GM21737 (cell line): Measurements from ENCODE around the gene TMPRSS13.

ENCODE experiments used
- ATAC-seq: cut with Tn5 transposase; IDR thresholded peaks from one replicate; pipeline ENCODE4 v1.9.1; 2021; ENCODE audit warnings: mild to moderate bottlenecking, moderate library complexity; ENCODE audit not compliant: unreplicated experiment

The TMPRSS13 gene

GRCh38 chr11:117900720-117901440, 28.3 kb downstream of the TMPRSS13 start:
- ATAC-seq = no peak

- no peak for ATAC-seq
Measured at GRCh38 chr11:117900121-117900648, 29.0 kb downstream of the TMPRSS13 start.

DNA sequence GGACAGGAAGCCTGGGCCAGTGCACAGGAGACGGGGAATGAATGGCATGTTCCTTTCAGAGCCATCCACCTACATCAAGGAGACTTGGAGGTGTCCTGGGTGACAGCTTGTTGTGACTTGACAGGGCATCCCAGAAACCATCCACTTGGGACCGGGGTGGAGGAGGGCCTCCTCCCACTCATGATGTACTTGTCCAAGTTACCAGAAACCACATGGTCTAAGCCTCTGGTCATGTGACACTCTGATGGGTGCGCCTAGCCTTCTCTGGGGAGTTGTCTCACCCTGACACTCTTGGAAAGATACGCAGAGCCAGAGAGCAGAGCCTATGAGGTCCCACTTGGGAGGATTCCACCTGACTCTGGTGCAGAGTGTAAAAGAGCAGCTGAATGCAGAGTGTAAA, 31.1 kb downstream of the TMPRSS13 start:
- ATAC-seq = no peak

- no peak for ATAC-seq
Measured at GRCh38 chr11:117892651-117893050, 36.6 kb downstream of the TMPRSS13 start.

DNA sequence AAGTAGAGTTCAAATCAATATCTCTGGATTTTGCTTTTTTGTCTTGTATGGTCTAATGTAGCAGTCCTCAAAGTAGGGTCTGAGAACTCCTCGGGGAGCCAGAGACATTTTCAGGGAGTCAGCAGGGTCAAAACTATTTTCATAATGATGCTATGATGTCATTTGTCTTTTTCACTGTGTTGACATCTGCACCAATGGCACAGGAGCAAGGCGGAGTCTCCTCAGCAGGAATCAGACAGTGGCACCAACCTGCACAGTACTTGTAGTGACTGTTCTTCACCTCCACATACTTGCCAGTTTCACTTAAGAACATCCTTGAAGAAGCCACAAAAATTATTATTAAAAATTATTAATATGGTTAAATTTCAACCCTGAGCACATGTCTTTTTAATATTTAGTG, 37.8 kb downstream of the TMPRSS13 start:
- ATAC-seq = no peak

DNA sequence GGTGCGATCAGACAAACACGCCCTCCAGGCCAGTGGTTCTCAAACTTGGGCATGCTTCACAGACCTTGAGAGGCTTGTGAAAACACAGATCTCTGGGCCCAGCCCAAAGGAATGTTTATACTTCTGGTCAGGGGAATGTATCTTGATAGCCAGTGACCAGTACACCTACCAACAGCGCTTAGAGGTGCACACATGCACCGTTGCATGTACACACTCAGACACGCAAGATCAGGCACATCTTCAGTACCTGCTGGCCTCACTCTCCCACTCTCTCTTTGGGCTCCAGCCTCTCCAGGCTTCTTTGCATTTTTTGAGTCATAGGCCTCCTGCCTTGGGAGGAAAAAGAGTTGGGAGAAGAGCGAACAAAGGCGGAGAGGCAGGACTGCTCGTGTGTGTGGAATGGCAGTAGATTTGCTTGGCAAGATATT, 41.0 kb downstream of the TMPRSS13 start:
- ATAC-seq = no peak

DNA sequence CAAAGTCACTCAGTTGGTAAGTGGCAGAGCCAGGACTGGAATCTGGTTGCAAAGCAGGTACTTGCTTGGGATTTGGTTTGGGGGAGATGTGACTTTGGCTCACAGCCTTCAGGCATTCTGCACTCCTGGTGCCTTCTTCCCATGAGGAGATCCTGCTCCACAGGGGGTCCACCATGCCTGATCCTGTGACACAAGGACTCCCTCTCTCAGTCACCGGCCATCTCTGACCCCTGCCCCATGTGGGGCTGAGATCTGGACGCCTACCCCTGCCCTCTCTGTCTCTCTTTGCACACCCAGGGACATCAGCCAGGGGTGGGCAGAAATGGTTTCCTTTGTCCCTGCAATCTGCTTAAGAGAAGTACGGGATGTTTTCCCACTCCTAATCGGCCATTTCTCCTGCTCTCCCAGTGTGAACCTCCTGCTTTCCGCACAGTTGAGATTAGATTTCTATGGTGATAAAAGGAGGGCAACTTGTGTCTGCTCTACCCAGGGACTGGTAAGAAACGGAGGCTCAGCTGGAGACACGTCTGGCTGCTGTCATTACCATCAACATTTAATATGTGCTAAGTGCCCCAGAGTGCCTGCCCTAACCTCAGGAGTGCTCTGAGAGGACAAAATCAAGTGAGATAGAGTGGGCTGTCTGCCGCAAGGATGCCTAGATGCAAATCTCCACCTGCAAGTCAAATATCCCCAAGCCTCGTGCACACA, 41.6 kb downstream of the TMPRSS13 start:
- ATAC-seq = no peak

- no peak for ATAC-seq
Measured at GRCh38 chr11:117885777-117886176, 43.4 kb downstream of the TMPRSS13 start.

DNA sequence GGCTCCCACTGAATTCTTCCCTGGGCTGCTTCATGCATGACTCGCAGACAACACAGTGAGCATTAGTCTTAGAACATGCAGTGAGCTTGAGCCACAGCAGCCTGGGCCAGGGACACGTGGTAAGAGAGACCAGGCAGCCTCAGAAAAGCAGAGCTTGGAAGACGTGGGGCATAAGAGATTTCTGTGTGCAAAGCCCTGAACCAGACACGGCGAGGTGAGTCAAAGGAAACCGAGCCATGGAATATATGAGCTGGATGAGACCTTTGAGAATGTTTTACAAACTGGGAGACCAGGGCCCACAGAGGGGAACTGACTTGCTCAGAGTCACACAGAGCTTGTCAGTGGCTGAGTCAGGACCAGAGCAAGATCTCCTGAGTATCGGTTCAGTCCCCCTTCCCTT, 44.2 kb downstream of the TMPRSS13 start:
- ATAC-seq = no peak

- ATAC-seq = no peak
Measured at GRCh38 chr11:117883063-117883462, 46.1 kb downstream of the TMPRSS13 start.

DNA sequence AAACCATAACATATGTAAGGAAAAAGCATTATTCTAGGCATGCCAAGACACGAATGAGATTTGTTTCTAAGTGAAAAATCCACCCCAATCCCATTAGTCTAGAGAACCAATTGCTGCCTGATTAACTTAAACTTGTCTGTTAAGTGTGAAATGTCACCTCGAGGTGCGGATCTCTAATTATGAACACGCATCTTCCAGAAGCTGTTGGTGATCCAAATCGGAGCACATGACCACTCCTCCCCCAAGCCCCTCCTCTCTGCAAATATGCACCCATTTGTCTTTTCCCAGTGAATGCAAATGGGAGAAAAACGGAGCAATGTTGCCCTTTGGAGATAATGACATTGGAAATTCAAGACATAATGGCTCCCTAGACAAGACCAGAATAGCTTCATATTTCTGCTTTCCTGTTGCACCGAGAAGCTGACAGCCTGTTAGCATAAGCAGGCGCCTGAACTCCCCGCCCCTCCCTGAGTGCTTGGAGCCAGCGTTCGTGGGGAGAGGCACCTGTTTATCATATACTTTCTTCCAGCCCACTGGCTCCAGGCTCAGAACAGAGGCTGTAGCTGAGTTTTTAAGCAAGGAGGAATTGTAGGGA, 46.8 kb downstream of the TMPRSS13 start:
- ATAC-seq = no peak

- ATAC-seq = no peak
Measured at GRCh38 chr11:117881217-117881616, 48.0 kb downstream of the TMPRSS13 start.

DNA sequence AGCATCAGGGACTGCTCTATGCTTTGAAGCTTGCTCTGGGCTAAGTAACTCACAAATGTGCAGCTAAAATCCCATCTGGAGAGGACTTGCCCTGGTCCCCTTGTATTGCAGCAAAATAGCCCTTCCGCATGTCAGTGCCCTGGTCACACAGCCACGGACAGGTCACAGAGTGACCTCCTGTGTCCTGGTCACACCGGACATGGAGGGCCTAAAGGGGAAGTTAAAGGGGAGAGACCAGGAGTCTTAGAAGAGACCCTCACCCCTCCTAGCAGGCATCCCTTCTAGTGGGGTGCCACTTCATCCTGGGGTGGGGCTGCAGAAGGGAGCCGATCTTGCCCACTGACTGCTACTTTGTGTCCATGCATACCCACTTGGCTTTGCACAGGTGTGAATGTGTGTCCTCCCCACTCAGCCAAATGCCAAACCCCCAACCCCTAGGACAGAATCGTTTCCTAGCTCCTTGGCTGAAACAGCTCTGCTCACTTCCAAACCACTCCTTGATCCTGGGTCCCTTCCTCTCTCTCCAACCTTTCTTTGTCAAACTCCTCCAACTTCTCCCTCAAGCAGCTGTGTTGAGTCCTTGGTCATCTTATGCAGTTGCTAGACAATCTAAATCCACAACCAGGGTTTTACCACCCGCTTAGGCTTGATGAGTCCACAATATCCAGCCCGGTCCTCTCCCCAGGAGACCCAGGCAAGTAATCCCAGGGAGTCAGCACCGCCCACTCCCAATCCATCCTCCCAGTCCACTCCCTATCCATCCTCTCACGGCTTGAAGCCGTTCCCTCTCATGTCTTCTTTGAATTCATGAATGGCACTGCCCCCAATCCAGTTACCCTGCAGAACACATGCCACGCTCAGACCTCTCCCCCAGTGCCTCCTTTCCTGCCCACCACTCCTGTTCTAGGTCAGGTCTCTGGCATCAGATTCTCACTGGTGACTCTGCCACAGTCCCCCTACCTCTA, 49.4 kb downstream of the TMPRSS13 start:
- ATAC-seq = no peak

DNA sequence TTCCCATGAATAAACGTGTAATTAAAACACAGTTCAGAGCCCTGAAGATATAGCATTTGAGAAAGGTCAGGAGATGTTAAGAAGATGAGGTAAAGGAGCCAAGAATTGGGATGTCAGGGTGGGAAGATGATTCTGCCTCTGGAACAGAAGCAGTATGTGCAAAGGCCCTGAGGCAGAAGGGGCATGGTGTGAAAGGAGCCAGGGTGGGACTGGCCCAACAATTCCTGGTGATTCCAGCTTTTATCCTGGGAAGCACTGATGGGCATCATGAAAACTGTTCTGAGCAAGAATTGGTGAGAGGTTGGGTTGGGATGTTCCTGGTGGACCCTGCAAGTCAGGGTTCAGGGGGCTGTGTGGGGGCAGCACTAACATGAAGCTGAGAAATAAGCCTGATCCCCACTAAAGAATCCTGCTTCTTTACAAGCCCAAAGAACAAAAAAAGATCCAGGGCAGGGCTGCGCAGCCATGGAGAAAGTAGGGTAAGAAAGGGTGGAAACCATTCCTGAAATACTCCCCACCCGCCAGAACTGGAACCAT, 50.2 kb downstream of the TMPRSS13 start:
- no peak for ATAC-seq

GRCh38 chr11:117878314-117878938, 50.8 kb downstream of the TMPRSS13 start:
- no peak for ATAC-seq

DNA sequence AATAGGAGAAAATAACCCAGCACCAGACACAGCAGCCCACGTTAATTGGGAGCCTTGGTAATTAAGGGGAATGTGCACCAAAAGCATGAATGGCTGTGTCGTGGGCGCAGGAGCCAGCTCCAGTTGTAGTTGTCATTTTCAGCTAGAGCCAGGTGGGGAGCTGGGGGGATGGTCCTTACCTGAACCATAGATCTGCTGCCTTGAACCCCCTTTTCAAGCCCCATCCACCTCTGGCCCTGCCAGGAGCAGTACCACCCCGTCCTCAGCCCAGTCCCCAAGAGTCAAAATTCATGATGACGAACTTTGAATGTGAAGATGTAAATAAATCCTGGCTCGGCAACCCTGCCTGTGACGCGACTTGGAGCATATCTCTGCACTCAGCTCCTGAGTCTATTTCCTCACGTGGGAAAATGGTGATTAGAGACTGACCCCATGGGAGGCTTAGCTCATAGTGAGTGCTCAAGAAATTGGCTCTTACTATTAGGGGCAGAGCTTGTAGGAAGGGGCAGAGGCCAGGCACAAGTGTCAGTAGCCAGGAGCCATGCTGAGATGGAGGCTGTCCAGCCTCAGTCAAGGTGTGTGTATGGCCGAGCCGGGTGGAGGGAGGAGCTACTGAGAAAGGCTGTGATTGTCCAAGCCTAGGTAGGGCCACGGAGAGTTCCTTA, 52.0 kb downstream of the TMPRSS13 start:
- no peak for ATAC-seq

- no peak for ATAC-seq
Measured at GRCh38 chr11:117876341-117877119, 52.7 kb downstream of the TMPRSS13 start, which contains the start of gene FXYD6. TSS of gene FXYD6 (minus strand) at chr11:117876658. CDS start at chr11:117842776, 33,882 bp downstream.

DNA sequence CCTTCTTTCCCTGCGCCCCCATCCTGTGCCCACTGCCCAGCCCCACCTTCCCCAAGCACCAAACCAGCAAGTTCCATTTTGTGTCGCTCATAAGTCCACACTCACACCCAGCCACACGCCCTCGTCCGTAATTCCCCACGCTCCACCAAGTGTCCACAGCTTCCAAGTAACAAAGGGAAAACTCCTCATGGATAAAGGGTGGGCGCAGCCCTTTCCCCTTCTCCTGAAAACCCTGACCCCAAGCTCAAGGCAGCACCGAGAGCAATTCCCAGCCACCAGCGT, 53.2 kb downstream of the TMPRSS13 start:
- ATAC-seq = no peak
